Testis (tissue), 3 donors: Measurements from ENCODE around the gene ALG2. TPM values are rescaled to one million over a fixed set of nuclear protein-coding genes. Genes with fewer than 3 reads are reported as not detected.

ENCODE experiments used
- DNase-seq: peaks from one replicate; pipeline ENCODE4 v3.0.0-alpha.2; 2019
- H3K27ac ChIP-seq, 2 donors: fragments of 200-600 bp; sonication (generic); one replicate each; pipeline ENCODE4 v1.5.1; 2019
- H3K27me3 ChIP-seq: fragments of 200-600 bp; sonication (generic); one replicate; pipeline ENCODE4 v1.5.1; 2019
- H3K36me3 ChIP-seq: fragments of 200-600 bp; sonication (generic); one replicate; pipeline ENCODE4 v1.5.1; 2017; ENCODE audit warnings: low read depth; ENCODE audit errors: missing control alignments
- H3K4me1 ChIP-seq: fragments of 200-600 bp; sonication (generic); one replicate; pipeline ENCODE4 v1.5.1; 2019
- H3K4me3 ChIP-seq, 2 donors: fragments of 200-600 bp; sonication (generic); one replicate each; pipeline ENCODE4 v1.5.1; 2017 to 2019
- H3K9me3 ChIP-seq: fragments of 200-600 bp; sonication (generic); one replicate; pipeline ENCODE4 v1.5.1; 2017
- POLR2A ChIP-seq: fragments of 450-650 bp; IDR thresholded peaks from one replicate; pipeline ENCODE4 v1.6.1; 2017; ENCODE audit warnings: antibody characterized with exemption, mild to moderate bottlenecking, moderate library complexity
- WGBS, 2 donors: methylation state at CpG; one replicate each; pipeline ENCODE4 v1.1.5; 2018; 5-methylcytosine and 5-hydroxymethylcytosine counted together
- intact Hi-C: fragments of 100-400 bp; cut with DNase I; formaldehyde crosslinking; loops from one replicate; pipeline ENCODE4 v1.15.1; 2023; ENCODE audit warnings: low total_unique reads
- polyA plus RNA-seq: library from polyadenylated mRNA; stranded (reverse); fragments of 350-450 nt; fragmentation: Illumina TruSeq; extraction: RNeasy Lipid Tissue Mini Kit (QIAGEN cat#74804); gene quantifications from one replicate; pipeline ENCODE4 v1.2.3, GENCODE V29; 2014; ENCODE audit warnings: low read depth, low replicate concordance; ENCODE audit not compliant: insufficient read depth
- total RNA-seq, 2 donors: library from RNA; depleted of rRNA; stranded (reverse); fragments of >200 nt; gene quantifications; one replicate each; pipeline ENCODE4 v1.2.3, GENCODE V29; 2016
- TF ChIP-seq, protein P1 (sequence below), 3 experiments: fragments of 450-650 bp in 2 of 3; fragments of 200-600 bp in 1 of 3; sonication (generic) in 1 of 3; IDR thresholded peaks; one replicate each; pipeline ENCODE4 v1.5.1; 2016 to 2019; ENCODE audit warnings: antibody characterized with exemption in 3 of 3, mild to moderate bottlenecking in 2 of 3, moderate library complexity in 1 of 3

The ALG2 gene
- total and polyA plus RNA-seq, 3 donors from 2014 or later, result 37.9 to 48.0 (median 46.7) TPM

DNA sequence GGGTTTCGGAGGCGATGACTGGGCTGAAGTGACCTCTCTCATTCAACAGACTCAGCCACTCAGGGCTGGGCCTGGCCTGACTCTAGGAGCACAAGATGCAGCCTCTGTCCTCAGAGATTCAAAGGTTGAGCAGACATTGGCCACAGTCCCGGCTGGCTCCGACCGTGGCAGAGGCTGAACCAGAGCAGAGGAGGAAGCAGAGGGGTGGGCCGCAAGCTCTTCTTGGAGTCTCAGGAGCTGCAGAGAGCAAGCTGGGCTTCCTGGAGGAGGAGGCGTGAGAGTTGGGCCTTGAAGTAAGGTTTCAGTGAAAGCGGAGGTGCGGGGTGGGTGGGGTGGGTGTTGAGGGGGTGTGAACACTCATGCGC, 37.6 kb downstream of the ALG2 start:
- DNase-seq, result no peak
- Histone ChIP-seq H3K27me3 (no peaks in the 10 kb centered on the region), H3K9me3 (no peaks in the 10 kb centered on the region), H3K27ac (no peak overlapping the region), H3K36me3 (no peaks in the 10 kb centered on the region), H3K4me1 (no peaks in the 10 kb centered on the region), H3K4me3 (no peak overlapping the region)
- 41 to 92% methylated on average over 2 to 10 of the region's 10 CpGs for WGBS, 2 donors
- intact Hi-C loops, result no loop called here
- TF ChIP-seq, protein P1, sequence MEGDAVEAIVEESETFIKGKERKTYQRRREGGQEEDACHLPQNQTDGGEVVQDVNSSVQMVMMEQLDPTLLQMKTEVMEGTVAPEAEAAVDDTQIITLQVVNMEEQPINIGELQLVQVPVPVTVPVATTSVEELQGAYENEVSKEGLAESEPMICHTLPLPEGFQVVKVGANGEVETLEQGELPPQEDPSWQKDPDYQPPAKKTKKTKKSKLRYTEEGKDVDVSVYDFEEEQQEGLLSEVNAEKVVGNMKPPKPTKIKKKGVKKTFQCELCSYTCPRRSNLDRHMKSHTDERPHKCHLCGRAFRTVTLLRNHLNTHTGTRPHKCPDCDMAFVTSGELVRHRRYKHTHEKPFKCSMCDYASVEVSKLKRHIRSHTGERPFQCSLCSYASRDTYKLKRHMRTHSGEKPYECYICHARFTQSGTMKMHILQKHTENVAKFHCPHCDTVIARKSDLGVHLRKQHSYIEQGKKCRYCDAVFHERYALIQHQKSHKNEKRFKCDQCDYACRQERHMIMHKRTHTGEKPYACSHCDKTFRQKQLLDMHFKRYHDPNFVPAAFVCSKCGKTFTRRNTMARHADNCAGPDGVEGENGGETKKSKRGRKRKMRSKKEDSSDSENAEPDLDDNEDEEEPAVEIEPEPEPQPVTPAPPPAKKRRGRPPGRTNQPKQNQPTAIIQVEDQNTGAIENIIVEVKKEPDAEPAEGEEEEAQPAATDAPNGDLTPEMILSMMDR (IDR thresholded peaks at IDR 0.05), result no peak
- TF ChIP-seq POLR2A, result no peak

DNA sequence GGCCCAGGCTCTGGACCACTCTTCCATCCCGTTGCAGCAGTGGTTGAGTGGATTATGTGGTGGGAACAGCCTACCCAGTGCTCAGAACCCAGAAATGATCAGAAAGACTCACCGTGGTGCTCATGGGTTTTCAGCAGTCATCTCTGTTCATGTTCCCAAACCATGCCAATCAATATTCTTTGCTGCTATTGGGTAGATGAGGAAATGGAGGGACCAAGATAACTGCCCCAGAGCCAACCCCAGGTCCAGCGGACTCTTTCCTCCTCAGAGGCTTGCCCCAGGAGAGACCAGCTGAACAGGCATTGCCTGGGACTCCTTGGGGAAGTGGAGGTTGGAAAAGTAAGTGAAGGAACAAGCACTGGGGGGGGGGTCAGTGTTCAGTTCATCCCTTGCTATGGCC, 38.1 kb downstream of the ALG2 start:
- intact Hi-C loops, result no loop called here
- H3K4me3 ChIP-seq, result no peak overlapping the region
- no peak for DNase-seq

GRCh38 chr9:99182356-99182755, 39.4 kb downstream of the ALG2 start:
- TF ChIP-seq, protein P1 (IDR thresholded peaks at IDR 0.05), result no peak
- TF ChIP-seq POLR2A, result no peak
- no peak overlapping the region for H3K27ac ChIP-seq
- H3K36me3 ChIP-seq, result no peaks in the 10 kb centered on the region
- no peaks in the 10 kb centered on the region for H3K9me3 ChIP-seq
- intact Hi-C loops, result no loop called here
- H3K4me1 ChIP-seq, result no peaks in the 10 kb centered on the region
- no peak for DNase-seq
- no peaks in the 10 kb centered on the region for H3K27me3 ChIP-seq
- no peak overlapping the region for H3K4me3 ChIP-seq
- 89 to 90% methylated on average over 3 of the region's 3 CpGs for WGBS, 2 donors

More for the DNA sequence above, 38.1 kb downstream of the ALG2 start:
- no peaks in the 10 kb centered on the region for H3K36me3 ChIP-seq
- no peak for TF ChIP-seq POLR2A
- TF ChIP-seq, protein P1 (IDR thresholded peaks at IDR 0.05), result no peak
- H3K27me3 ChIP-seq, result no peaks in the 10 kb centered on the region
- H3K27ac ChIP-seq, result no peak overlapping the region
- no peaks in the 10 kb centered on the region for H3K4me1 ChIP-seq
- WGBS, 2 donors, result 86 to 89% methylated on average over 3 of the region's 3 CpGs
- H3K9me3 ChIP-seq, result no peaks in the 10 kb centered on the region

DNA sequence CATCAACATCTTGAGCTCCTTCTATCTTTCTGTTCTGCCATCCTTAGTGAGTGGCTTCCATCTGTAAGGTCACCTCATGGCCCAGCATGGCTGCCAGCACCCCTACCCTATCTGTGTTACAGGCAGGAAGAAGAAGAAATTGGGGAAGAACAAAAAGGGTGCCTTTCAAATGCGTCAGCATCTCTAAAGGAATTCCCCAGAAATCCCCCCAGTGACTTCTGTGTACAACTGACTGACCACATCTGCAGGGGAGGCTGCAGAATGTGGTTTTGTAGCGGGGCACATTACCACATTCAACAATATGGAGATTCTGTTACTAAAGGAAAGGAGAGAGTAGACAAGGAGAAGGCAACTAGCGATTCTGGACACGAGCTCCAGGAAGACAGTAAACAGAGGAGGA, 40.1 kb downstream of the ALG2 start:
- intact Hi-C loops, result no loop called here
- TF ChIP-seq, protein P1 (IDR thresholded peaks at IDR 0.05), result no peak
- no peak for TF ChIP-seq POLR2A
- 75 to 77% methylated on average over 4 of the region's 4 CpGs for WGBS, 2 donors

DNA sequence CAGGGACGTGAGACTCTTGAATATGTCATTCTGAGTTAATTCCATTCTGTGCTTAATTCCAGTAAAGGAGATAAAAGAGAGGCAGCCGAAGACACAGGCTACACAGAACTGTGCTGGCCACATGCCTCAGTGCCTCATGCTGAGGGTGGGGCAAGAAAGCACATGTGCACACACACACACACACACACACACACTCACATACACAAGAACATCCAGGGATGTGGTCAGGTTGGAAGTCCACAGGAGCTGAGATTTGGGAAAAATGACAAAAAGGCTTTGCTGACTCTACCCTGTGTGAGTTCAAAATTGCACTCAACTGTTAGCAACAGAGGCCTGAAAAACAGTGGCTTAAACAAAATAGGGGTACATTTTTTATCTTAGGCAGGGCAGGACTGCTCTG, 40.5 kb downstream of the ALG2 start:
- Histone ChIP-seq H3K9me3 (no peaks in the 10 kb centered on the region), H3K4me3 (no peak overlapping the region), H3K27me3 (no peaks in the 10 kb centered on the region), H3K36me3 (no peaks in the 10 kb centered on the region), H3K4me1 (no peaks in the 10 kb centered on the region), H3K27ac (no peak overlapping the region)
- WGBS, 2 donors, result 73 to 83% methylated on average over 2 of the region's 2 CpGs
- TF ChIP-seq, protein P1 (IDR thresholded peaks at IDR 0.05), result no peak
- TF ChIP-seq POLR2A, result no peak
- intact Hi-C loops, result no loop called here
- DNase-seq, result no peak

More for the DNA sequence above, 40.1 kb downstream of the ALG2 start:
- Histone ChIP-seq H3K36me3 (no peaks in the 10 kb centered on the region), H3K27ac (no peak overlapping the region), H3K4me1 (no peaks in the 10 kb centered on the region), H3K9me3 (no peaks in the 10 kb centered on the region), H3K27me3 (no peaks in the 10 kb centered on the region), H3K4me3 (no peak overlapping the region)
- no peak for DNase-seq
